ENCODE data around the gene ACTL7A. TPM values are rescaled to one million over a fixed set of nuclear protein-coding genes. Genes with fewer than 3 reads are reported as not detected.

The ACTL7A gene
- total and polyA plus RNA-seq, 2 experiments from 2014 or later = not detected

DNA sequence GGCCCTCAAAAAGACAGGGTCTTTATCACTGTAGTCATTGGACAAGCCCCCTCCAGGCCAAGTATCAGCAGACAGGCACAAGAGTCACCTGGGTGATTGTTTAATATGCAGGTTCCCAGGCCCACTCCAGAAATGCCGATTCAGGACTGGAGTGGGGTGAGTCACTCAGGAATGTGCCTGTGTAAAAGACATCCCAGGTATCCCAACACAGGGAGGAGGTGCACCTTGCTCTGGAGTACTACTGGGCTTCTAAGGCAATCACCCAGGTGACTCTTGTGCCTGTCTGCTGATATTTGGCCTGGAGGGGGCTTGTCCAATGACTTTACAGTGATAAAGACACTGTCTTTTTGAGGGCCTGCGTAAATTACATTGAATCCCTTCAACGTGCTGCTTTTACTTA is 46.9 kb upstream of the ACTL7A start (continued):
- TF ChIP-seq, protein P1, sequence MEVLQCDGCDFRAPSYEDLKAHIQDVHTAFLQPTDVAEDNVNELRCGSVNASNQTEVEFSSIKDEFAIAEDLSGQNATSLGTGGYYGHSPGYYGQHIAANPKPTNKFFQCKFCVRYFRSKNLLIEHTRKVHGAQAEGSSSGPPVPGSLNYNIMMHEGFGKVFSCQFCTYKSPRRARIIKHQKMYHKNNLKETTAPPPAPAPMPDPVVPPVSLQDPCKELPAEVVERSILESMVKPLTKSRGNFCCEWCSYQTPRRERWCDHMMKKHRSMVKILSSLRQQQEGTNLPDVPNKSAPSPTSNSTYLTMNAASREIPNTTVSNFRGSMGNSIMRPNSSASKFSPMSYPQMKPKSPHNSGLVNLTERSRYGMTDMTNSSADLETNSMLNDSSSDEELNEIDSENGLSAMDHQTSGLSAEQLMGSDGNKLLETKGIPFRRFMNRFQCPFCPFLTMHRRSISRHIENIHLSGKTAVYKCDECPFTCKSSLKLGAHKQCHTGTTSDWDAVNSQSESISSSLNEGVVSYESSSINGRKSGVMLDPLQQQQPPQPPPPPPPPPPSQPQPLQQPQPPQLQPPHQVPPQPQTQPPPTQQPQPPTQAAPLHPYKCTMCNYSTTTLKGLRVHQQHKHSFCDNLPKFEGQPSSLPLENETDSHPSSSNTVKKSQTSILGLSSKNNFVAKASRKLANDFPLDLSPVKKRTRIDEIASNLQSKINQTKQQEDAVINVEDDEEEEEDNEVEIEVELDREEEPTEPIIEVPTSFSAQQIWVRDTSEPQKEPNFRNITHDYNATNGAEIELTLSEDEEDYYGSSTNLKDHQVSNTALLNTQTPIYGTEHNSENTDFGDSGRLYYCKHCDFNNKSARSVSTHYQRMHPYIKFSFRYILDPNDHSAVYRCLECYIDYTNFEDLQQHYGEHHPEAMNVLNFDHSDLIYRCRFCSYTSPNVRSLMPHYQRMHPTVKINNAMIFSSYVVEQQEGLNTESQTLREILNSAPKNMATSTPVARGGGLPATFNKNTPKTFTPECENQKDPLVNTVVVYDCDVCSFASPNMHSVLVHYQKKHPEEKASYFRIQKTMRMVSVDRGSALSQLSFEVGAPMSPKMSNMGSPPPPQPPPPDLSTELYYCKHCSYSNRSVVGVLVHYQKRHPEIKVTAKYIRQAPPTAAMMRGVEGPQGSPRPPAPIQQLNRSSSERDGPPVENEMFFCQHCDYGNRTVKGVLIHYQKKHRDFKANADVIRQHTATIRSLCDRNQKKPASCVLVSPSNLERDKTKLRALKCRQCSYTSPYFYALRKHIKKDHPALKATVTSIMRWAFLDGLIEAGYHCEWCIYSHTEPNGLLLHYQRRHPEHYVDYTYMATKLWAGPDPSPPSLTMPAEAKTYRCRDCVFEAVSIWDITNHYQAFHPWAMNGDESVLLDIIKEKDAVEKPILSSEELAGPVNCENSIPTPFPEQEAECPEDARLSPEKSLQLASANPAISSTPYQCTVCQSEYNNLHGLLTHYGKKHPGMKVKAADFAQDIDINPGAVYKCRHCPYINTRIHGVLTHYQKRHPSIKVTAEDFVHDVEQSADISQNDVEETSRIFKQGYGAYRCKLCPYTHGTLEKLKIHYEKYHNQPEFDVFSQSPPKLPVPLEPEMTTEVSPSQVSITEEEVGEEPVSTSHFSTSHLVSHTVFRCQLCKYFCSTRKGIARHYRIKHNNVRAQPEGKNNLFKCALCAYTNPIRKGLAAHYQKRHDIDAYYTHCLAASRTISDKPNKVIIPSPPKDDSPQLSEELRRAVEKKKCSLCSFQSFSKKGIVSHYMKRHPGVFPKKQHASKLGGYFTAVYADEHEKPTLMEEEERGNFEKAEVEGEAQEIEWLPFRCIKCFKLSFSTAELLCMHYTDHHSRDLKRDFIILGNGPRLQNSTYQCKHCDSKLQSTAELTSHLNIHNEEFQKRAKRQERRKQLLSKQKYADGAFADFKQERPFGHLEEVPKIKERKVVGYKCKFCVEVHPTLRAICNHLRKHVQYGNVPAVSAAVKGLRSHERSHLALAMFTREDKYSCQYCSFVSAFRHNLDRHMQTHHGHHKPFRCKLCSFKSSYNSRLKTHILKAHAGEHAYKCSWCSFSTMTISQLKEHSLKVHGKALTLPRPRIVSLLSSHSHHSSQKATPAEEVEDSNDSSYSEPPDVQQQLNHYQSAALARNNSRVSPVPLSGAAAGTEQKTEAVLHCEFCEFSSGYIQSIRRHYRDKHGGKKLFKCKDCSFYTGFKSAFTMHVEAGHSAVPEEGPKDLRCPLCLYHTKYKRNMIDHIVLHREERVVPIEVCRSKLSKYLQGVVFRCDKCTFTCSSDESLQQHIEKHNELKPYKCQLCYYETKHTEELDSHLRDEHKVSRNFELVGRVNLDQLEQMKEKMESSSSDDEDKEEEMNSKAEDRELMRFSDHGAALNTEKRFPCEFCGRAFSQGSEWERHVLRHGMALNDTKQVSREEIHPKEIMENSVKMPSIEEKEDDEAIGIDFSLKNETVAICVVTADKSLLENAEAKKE (CRISPR knock-in tag; IDR thresholded peaks at IDR 0.05) = no peak
- TF ChIP-seq, protein P2, sequence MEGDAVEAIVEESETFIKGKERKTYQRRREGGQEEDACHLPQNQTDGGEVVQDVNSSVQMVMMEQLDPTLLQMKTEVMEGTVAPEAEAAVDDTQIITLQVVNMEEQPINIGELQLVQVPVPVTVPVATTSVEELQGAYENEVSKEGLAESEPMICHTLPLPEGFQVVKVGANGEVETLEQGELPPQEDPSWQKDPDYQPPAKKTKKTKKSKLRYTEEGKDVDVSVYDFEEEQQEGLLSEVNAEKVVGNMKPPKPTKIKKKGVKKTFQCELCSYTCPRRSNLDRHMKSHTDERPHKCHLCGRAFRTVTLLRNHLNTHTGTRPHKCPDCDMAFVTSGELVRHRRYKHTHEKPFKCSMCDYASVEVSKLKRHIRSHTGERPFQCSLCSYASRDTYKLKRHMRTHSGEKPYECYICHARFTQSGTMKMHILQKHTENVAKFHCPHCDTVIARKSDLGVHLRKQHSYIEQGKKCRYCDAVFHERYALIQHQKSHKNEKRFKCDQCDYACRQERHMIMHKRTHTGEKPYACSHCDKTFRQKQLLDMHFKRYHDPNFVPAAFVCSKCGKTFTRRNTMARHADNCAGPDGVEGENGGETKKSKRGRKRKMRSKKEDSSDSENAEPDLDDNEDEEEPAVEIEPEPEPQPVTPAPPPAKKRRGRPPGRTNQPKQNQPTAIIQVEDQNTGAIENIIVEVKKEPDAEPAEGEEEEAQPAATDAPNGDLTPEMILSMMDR (conservative IDR thresholded peaks at IDR 0.05; ENCODE audit: low read depth in 2 of 2) = no peak
- TF ChIP-seq ZNF331 (CRISPR knock-in tag; IDR thresholded peaks at IDR 0.05; ENCODE audit: low read depth) (no peak), NANOG (IDR thresholded peaks at IDR 0.05; ENCODE audit: borderline replicate concordance) (no peak), STAT1 (IDR thresholded peaks at IDR 0.05; ENCODE audit: unreplicated experiment) (no peak)

DNA sequence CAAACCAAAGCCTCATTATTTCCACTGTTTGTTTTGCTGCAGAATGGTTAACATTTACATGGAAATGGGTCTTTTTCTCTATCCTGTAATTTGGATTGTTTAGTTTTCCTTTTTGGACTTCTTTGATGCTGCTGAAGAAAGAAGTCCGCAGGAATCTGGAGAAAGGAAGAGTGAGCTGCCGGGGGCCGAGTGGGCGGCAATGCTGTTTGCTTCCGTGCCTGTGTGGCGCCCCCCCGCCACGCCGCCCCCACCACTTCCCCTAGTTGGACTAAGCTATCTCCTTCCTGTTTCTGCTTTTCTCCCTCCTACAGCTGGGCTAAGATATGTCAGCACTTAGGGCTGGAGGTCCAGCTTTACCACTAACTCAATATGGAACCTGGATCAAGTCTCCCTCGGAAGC is 46.0 kb upstream of the ACTL7A start:
- Histone ChIP-seq H3K4me3 (no peak overlapping the region), H3K27ac (ENCODE audit: low read depth) (no peak overlapping the region), H3K36me3 (ENCODE audit: insufficient read depth) (no peaks in the 10 kb centered on the region), H3K27me3 (ENCODE audit: insufficient read depth) (no peaks in the 10 kb centered on the region), H3K4me2 (no peak overlapping the region), H3K4me1 (ENCODE audit: insufficient read depth) (no peaks in the 10 kb centered on the region), H2AFZ (no peak overlapping the region), H3F3A (replicated peaks; ENCODE audit: low read depth) (no peaks in the 10 kb centered on the region), H4K20me1 (replicated peaks; ENCODE audit: insufficient read depth) (no peaks in the 10 kb centered on the region), H3K9me2 (ENCODE audit: insufficient read depth) (no peaks in the 10 kb centered on the region), H3K79me2 (replicated peaks; ENCODE audit: insufficient read depth) (no peaks in the 10 kb centered on the region)
- DNase-seq (ENCODE audit: low spot score) (no peak), ATAC-seq (no peak)
- H3K36me3 Mint-ChIP-seq (ENCODE audit: low read depth) = no peaks in the 10 kb centered on the region
- H3K27me3 Mint-ChIP-seq (ENCODE audit: insufficient read depth, low read depth, poor library complexity) = no peaks in the 10 kb centered on the region
- H3K9me3 Mint-ChIP-seq = no peaks in the 10 kb centered on the region
- no peak overlapping the region for H3K27ac Mint-ChIP-seq
- peaks cover 4% of the 10 kb centered on the region; the same call in 2 of the 3 replicates for H3K4me1 Mint-ChIP-seq
- H3K4me3 Mint-ChIP-seq = no peak overlapping the region
- TF ChIP-seq, protein P3, sequence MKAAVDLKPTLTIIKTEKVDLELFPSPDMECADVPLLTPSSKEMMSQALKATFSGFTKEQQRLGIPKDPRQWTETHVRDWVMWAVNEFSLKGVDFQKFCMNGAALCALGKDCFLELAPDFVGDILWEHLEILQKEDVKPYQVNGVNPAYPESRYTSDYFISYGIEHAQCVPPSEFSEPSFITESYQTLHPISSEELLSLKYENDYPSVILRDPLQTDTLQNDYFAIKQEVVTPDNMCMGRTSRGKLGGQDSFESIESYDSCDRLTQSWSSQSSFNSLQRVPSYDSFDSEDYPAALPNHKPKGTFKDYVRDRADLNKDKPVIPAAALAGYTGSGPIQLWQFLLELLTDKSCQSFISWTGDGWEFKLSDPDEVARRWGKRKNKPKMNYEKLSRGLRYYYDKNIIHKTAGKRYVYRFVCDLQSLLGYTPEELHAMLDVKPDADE (IDR thresholded peaks at IDR 0.05) = no peak
- TF ChIP-seq, protein P4, sequence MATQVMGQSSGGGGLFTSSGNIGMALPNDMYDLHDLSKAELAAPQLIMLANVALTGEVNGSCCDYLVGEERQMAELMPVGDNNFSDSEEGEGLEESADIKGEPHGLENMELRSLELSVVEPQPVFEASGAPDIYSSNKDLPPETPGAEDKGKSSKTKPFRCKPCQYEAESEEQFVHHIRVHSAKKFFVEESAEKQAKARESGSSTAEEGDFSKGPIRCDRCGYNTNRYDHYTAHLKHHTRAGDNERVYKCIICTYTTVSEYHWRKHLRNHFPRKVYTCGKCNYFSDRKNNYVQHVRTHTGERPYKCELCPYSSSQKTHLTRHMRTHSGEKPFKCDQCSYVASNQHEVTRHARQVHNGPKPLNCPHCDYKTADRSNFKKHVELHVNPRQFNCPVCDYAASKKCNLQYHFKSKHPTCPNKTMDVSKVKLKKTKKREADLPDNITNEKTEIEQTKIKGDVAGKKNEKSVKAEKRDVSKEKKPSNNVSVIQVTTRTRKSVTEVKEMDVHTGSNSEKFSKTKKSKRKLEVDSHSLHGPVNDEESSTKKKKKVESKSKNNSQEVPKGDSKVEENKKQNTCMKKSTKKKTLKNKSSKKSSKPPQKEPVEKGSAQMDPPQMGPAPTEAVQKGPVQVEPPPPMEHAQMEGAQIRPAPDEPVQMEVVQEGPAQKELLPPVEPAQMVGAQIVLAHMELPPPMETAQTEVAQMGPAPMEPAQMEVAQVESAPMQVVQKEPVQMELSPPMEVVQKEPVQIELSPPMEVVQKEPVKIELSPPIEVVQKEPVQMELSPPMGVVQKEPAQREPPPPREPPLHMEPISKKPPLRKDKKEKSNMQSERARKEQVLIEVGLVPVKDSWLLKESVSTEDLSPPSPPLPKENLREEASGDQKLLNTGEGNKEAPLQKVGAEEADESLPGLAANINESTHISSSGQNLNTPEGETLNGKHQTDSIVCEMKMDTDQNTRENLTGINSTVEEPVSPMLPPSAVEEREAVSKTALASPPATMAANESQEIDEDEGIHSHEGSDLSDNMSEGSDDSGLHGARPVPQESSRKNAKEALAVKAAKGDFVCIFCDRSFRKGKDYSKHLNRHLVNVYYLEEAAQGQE (IDR thresholded peaks at IDR 0.05; ENCODE audit: unreplicated experiment) = no peak
- no peak for TF ChIP-seq CREB1 (CRISPR knock-in tag; IDR thresholded peaks at IDR 0.05; ENCODE audit: low read depth)
- TF ChIP-seq STAT1 (IDR thresholded peaks at IDR 0.05; ENCODE audit: unreplicated experiment) = no peak
- no peak for TF ChIP-seq ZNF331 (CRISPR knock-in tag; IDR thresholded peaks at IDR 0.05; ENCODE audit: low read depth)
- no peak for TF ChIP-seq NANOG (IDR thresholded peaks at IDR 0.05; ENCODE audit: borderline replicate concordance)
- no peak for TF ChIP-seq EZH2phosphoT487 (IDR thresholded peaks at IDR 0.05; ENCODE audit: unreplicated experiment)
- no peak for TF ChIP-seq JUNB (IDR thresholded peaks at IDR 0.05; ENCODE audit: unreplicated experiment)
- TF ChIP-seq, protein P2 (conservative IDR thresholded peaks at IDR 0.05; ENCODE audit: low read depth in 2 of 2) = no peak
